ENCODE data around the gene KRT71.
"Not testable (repeated sequence)": the region's sequence is repeated elsewhere in the genome, so short reads cannot be mapped to it uniquely, and the experiment has no call there.

KRT71 gene

GRCh38 chr12:52519826-52520662 is 32.9 kb downstream of the KRT71 start, which contains the start of gene KRT5:
Gene KRT5 (minus strand): TSS chr12:52520394. CDS start chr12:52520296, 98 bp downstream.
- DNase-seq: no peak

GRCh38 chr12:52519387-52519703 is 33.6 kb downstream of the KRT71 start:
- no peak for DNase-seq

- no peak for DNase-seq
Observed at GRCh38 chr12:52518574-52519386, 34.2 kb downstream of the KRT71 start.

- no peak for DNase-seq
Observed at GRCh38 chr12:52517888-52518287, 35.1 kb downstream of the KRT71 start.

- no peak for DNase-seq
Observed at GRCh38 chr12:52517005-52517835, 35.7 kb downstream of the KRT71 start.

- no peak for DNase-seq
Observed at GRCh38 chr12:52515927-52516831, 36.8 kb downstream of the KRT71 start.

- no peak for DNase-seq
Observed at GRCh38 chr12:52515319-52515646, 37.7 kb downstream of the KRT71 start.

GRCh38 chr12:52514471-52515318 is 38.2 kb downstream of the KRT71 start:
- DNase-seq: no peak

GRCh38 chr12:52513736-52514135 is 39.2 kb downstream of the KRT71 start:
- DNase-seq: no peak

GRCh38 chr12:52508211-52508610 is 44.7 kb downstream of the KRT71 start:
- DNase-seq: no peak

GRCh38 chr12:52506858-52507715 is 45.9 kb downstream of the KRT71 start:
- peak; percentile 46 for DNase-seq

- no peak for DNase-seq
Observed at GRCh38 chr12:52502877-52503276, 50.1 kb downstream of the KRT71 start.

- no peak for DNase-seq
Observed at GRCh38 chr12:52501490-52501889, 51.5 kb downstream of the KRT71 start.

- not testable (repeated sequence) for DNase-seq
Observed at GRCh38 chr12:52500574-52500973, 52.4 kb downstream of the KRT71 start.

GRCh38 chr12:52499806-52500560 is 53.0 kb downstream of the KRT71 start:
- no peak for DNase-seq

GRCh38 chr12:52498946-52499345 is 54.0 kb downstream of the KRT71 start:
- no peak for DNase-seq

- DNase-seq: no peak
Observed at GRCh38 chr12:52497975-52498374, 55.0 kb downstream of the KRT71 start.

- no peak for DNase-seq
Observed at GRCh38 chr12:52496590-52497071, 56.3 kb downstream of the KRT71 start.

GRCh38 chr12:52496054-52496453 is 56.9 kb downstream of the KRT71 start:
- no peak for DNase-seq

Data from GDM1 (cell line).